ENCODE measurements around the gene COX20. TPM values are rescaled to one million over a fixed set of nuclear protein-coding genes. Genes with fewer than 3 reads are reported as not detected.

COX20 gene
- total and polyA plus RNA-seq, 10 of the 15 experiments (the other 5 are each of a cell fraction or from before 2014, with no cell fraction given): 22.8 to 112 (median 52.7) TPM

GRCh38 chr1:244850099-244850852 lies 14.8 kb downstream of the COX20 start:
- no peak for ATAC-seq
- Histone ChIP-seq H3K27ac (ENCODE audit: control insufficient read depth, insufficient read depth) (no peak overlapping the region), H4K20me1 (ENCODE audit: control insufficient read depth, insufficient read depth) (no peaks in the 10 kb centered on the region; the same call in 1 of the 2 replicates), H3K4me3 (no peak overlapping the region), H3K79me2 (ENCODE audit: control insufficient read depth, insufficient read depth, low read length) (peaks cover 21% of the 10 kb centered on the region), H3K4me2 (ENCODE audit: control insufficient read depth, insufficient read depth) (no peak overlapping the region), H2AFZ (ENCODE audit: control insufficient read depth, low read depth, low read length) (no peak overlapping the region), H3K27me3 (replicated peaks in 1 of 2; ENCODE audit: control insufficient read depth in 2 of 2, insufficient read depth in 2 of 2, low read length in 1 of 2) (no peaks in the 10 kb centered on the region), H3K36me3 (ENCODE audit: control insufficient read depth in 2 of 2, insufficient read depth in 2 of 2, low read length in 1 of 2) (peaks cover 0 to 46% of the 10 kb centered on the region in 2 experiments), H3K9me3 (replicated peaks; ENCODE audit: control insufficient read depth, insufficient read depth, low read length) (no peaks in the 10 kb centered on the region), H3K4me1 (ENCODE audit: control insufficient read depth, insufficient read depth, low read length) (no peaks in the 10 kb centered on the region), H3K9ac (ENCODE audit: control insufficient read depth, insufficient read depth, low read length) (no peak overlapping the region)
- ChIA-PET SMC1A (ENCODE audit: uncharacterized antibody, unreplicated experiment) (interaction anchor here (0.7 to 18.4 kb wide), 12 partner anchors 9 to 192 kb away, joined by 3 to 360 read pairs (median 4); partner anchors contain the start of gene COX20), CTCF (interaction anchor here (0.7 to 2.3 kb wide), 7 partner anchors 9 to 91 kb away, joined by 3 to 11 read pairs (median 4); no protein-coding TSS in a partner anchor), POLR2A (interaction anchor here (0.5 to 21.2 kb wide), 5 partner anchors 9 to 47 kb away, joined by 3 to 350 read pairs (median 3); partner anchors contain the start of gene COX20), RAD21 (ENCODE audit: unreplicated experiment) (interaction anchor here (0.7 to 2.6 kb wide), 3 partner anchors 12 to 32 kb away, joined by 3 to 16 read pairs (median 5); no protein-coding TSS in a partner anchor)
- DNase-seq (ENCODE audit: low read depth, low spot score): no peak
- TF ChIP-seq POLR2AphosphoS2 (IDR thresholded peaks at IDR 0.05; ENCODE audit: low read depth, low read length) (peak; percentile 73; the same call in 1 of the 2 replicates), NFYA (IDR thresholded peaks at IDR 0.05; ENCODE audit: borderline replicate concordance, low read depth, low read length) (no peak), ZZZ3 (IDR thresholded peaks at IDR 0.05; ENCODE audit: control insufficient read depth, insufficient read length, low read depth) (no peak), TCF12 (IDR thresholded peaks at IDR 0.05; ENCODE audit: low read depth, low read length) (no peak), POLR2AphosphoS5 (IDR thresholded peaks at IDR 0.05; ENCODE audit: low read length) (peak; percentile 60; the same call in 1 of the 2 replicates), ETV6 (conservative IDR thresholded peaks at IDR 0.05 in 1 of 2, IDR thresholded peaks at IDR 0.05 in 1 of 2; ENCODE audit: borderline replicate concordance in 1 of 2, low read depth in 1 of 2) (no peak), NR2F1 (conservative IDR thresholded peaks at IDR 0.05) (no peak), PML (IDR thresholded peaks at IDR 0.05; ENCODE audit: low read length) (peak; percentile 55)
- no TSS peak for BruUV-seq (replicated peaks)
- WGBS (ENCODE audit: insufficient coverage, insufficient replicate concordance, low lambda C conversion rate, missing lambda C conversion rate): 47% methylated on average over 3 of the region's 3 CpGs
- FAIRE-seq: no peak
- in situ Hi-C loops (cut with MboI) (no loop called here), intact Hi-C loops (cut with micrococcal nuclease; ENCODE audit: unreplicated experiment) (no loop called here)
